ENCODE data around the gene SRSF12. TPM values are rescaled to one million over a fixed set of nuclear protein-coding genes. Genes with fewer than 3 reads are reported as not detected.
"Not testable (repeated sequence)": the region's sequence is repeated elsewhere in the genome, so short reads cannot be mapped to it uniquely, and the experiment has no call there.

SRSF12 gene
- total RNA-seq, 1 experiment from 2014 or later, result 0.34 TPM

GRCh38 chr6:89131599-89131998 is 13.7 kb upstream of the SRSF12 start:
- no peak for DNase-seq (ENCODE audit: low spot score)

- DNase-seq (ENCODE audit: low spot score), result not testable (repeated sequence)
Measured at GRCh38 chr6:89128256-89128671, 10.4 kb upstream of the SRSF12 start.

GRCh38 chr6:89122625-89123024 is 4.8 kb upstream of the SRSF12 start:
- peak; percentile 25 for DNase-seq (ENCODE audit: low spot score)

GRCh38 chr6:89121934-89122333 is 4.1 kb upstream of the SRSF12 start:
- DNase-seq (ENCODE audit: low spot score), result no peak

- DNase-seq (ENCODE audit: low spot score), result no peak
Measured at GRCh38 chr6:89120371-89120770, 2.5 kb upstream of the SRSF12 start.

- DNase-seq (ENCODE audit: low spot score), result no peak
Measured at GRCh38 chr6:89118931-89119330, 1.1 kb upstream of the SRSF12 start.

GRCh38 chr6:89116702-89117101 is 1.2 kb downstream of the SRSF12 start:
- no peak for DNase-seq (ENCODE audit: low spot score)

- no peak for DNase-seq (ENCODE audit: low spot score)
Measured at GRCh38 chr6:89111933-89112332, 5.9 kb downstream of the SRSF12 start.

GRCh38 chr6:89110284-89110683 is 7.6 kb downstream of the SRSF12 start:
- DNase-seq (ENCODE audit: low spot score), result no peak

GRCh38 chr6:89100114-89100513 is 17.8 kb downstream of the SRSF12 start:
- DNase-seq (ENCODE audit: low spot score), result no peak

GRCh38 chr6:89098461-89098860 is 19.4 kb downstream of the SRSF12 start:
- no peak for DNase-seq (ENCODE audit: low spot score)

- no peak for DNase-seq (ENCODE audit: low spot score)
Measured at GRCh38 chr6:89087881-89088280, 30.0 kb downstream of the SRSF12 start.

GRCh38 chr6:89085409-89086205 is 32.3 kb downstream of the SRSF12 start:
- no peak for DNase-seq (ENCODE audit: low spot score)

- no peak for DNase-seq (ENCODE audit: low spot score)
Measured at GRCh38 chr6:89084954-89085353, 32.9 kb downstream of the SRSF12 start.

- no peak for DNase-seq (ENCODE audit: low spot score)
Measured at GRCh38 chr6:89084542-89084941, 33.3 kb downstream of the SRSF12 start.

- peak; percentile 9 for DNase-seq (ENCODE audit: low spot score)
Measured at GRCh38 chr6:89082486-89082891, 35.4 kb downstream of the SRSF12 start.

GRCh38 chr6:89081423-89082322 is 36.2 kb downstream of the SRSF12 start:
- DNase-seq (ENCODE audit: low spot score), result peak; percentile 86

- no peak for DNase-seq (ENCODE audit: low spot score)
Measured at GRCh38 chr6:89081129-89081422, 36.8 kb downstream of the SRSF12 start.

GRCh38 chr6:89080281-89081128 is 37.4 kb downstream of the SRSF12 start, which contains the start of gene PNRC1:
TSS of gene PNRC1 (plus strand) at chr6:89080751. CDS start at chr6:89080895, 144 bp downstream.
- DNase-seq (ENCODE audit: low spot score), result peak; percentile 97

GRCh38 chr6:89079511-89080234 is 38.2 kb downstream of the SRSF12 start:
- DNase-seq (ENCODE audit: low spot score), result peak; percentile 45

GRCh38 chr6:89073840-89074239 is 44.0 kb downstream of the SRSF12 start:
- no peak for DNase-seq (ENCODE audit: low spot score)

Measured in A172 (cell line).